ENCODE measurements around the gene PTPN6. TPM values are rescaled to one million over a fixed set of nuclear protein-coding genes. Genes with fewer than 3 reads are reported as not detected.

Gene PTPN6
- total and polyA plus RNA-seq, 10 of the 15 experiments (the other 5 are each of a cell fraction or from before 2014, with no cell fraction given), result 229 to 457 (median 370) TPM

GRCh38 chr12:6939191-6939540 lies 12.0 kb upstream of the PTPN6 start:
- intact Hi-C loops (cut with micrococcal nuclease; ENCODE audit: unreplicated experiment) (loop anchor here (2.0 kb wide), 1 partner anchor 14 kb away; no protein-coding TSS in a partner anchor), in situ Hi-C loops (cut with MboI) (no loop called here)
- Histone ChIP-seq H3K36me3 (ENCODE audit: control insufficient read depth in 2 of 2, insufficient read depth in 2 of 2, low read length in 1 of 2) (peaks cover 5 to 6% of the 10 kb centered on the region in 2 experiments; a peak in 3 of 4 replicates), H3K9me3 (replicated peaks; ENCODE audit: control insufficient read depth, insufficient read depth, low read length) (no peaks in the 10 kb centered on the region), H3K4me3 (no peak overlapping the region), H2AFZ (ENCODE audit: control insufficient read depth, low read depth, low read length) (no peak overlapping the region), H3K79me2 (ENCODE audit: control insufficient read depth, insufficient read depth, low read length) (peaks cover 24% of the 10 kb centered on the region), H3K4me2 (ENCODE audit: control insufficient read depth, insufficient read depth) (no peak overlapping the region), H3K27ac (ENCODE audit: control insufficient read depth, insufficient read depth) (no peak overlapping the region), H3K4me1 (ENCODE audit: control insufficient read depth, insufficient read depth, low read length) (peaks cover 11% of the 10 kb centered on the region; the same call in 1 of the 2 replicates), H3K27me3 (replicated peaks in 1 of 2; ENCODE audit: control insufficient read depth in 2 of 2, insufficient read depth in 2 of 2, low read length in 1 of 2) (no peaks in the 10 kb centered on the region), H4K20me1 (ENCODE audit: control insufficient read depth, insufficient read depth) (no peaks in the 10 kb centered on the region), H3K9ac (ENCODE audit: control insufficient read depth, insufficient read depth, low read length) (no peak overlapping the region)
- ChIA-PET CTCF (interaction anchor here (0.7 to 8.6 kb wide), 7 partner anchors 15 to 87 kb away, joined by 3 to 111 read pairs (median 10); partner anchors contain the start of genes CDCA3, SPSB2 and USP5), RAD21 (ENCODE audit: unreplicated experiment) (interaction anchor here (0.9 to 1.9 kb wide), 4 partner anchors 12 to 88 kb away, joined by 3 to 5 read pairs (median 4); partner anchors contain the start of gene CDCA3), SMC1A (ENCODE audit: uncharacterized antibody, unreplicated experiment) (interaction anchor here (1.3 to 1.5 kb wide), 2 partner anchors 23 to 70 kb away, joined by 3 to 4 read pairs; no protein-coding TSS in a partner anchor), POLR2A (interaction anchor here (1.7 to 17.8 kb wide), 5 partner anchors 8 to 66 kb away, joined by 6 to 524 read pairs (median 7); partner anchors contain the start of genes ATN1 and SPSB2)
- 0% methylated on average over 2 of the region's 2 CpGs for WGBS (ENCODE audit: insufficient coverage, insufficient replicate concordance, low lambda C conversion rate, missing lambda C conversion rate)
- BruUV-seq (replicated peaks), result no TSS peak
- FAIRE-seq (no peak), ATAC-seq (no peak), DNase-seq (ENCODE audit: low read depth, low spot score) (no peak)
- no peak for TF ChIP-seq SIN3A (IDR thresholded peaks at IDR 0.05; ENCODE audit: low read depth, low read length)
- TF ChIP-seq RFX5 (IDR thresholded peaks at IDR 0.05; ENCODE audit: low read depth, low read length), result no peak
- TF ChIP-seq CEBPZ (IDR thresholded peaks at IDR 0.05; ENCODE audit: low read depth, low read length), result no peak
- TF ChIP-seq POLR2AphosphoS5 (IDR thresholded peaks at IDR 0.05; ENCODE audit: low read length), result no peak
- no peak for TF ChIP-seq WRNIP1 (IDR thresholded peaks at IDR 0.05; ENCODE audit: borderline replicate concordance, low read depth, low read length)
- no peak for TF ChIP-seq NFYA (IDR thresholded peaks at IDR 0.05; ENCODE audit: borderline replicate concordance, low read depth, low read length)
- TF ChIP-seq JUNB (IDR thresholded peaks at IDR 0.05), result no peak
- TF ChIP-seq SMARCA5 (IDR thresholded peaks at IDR 0.05), result no peak
- TF ChIP-seq FOXK2 (IDR thresholded peaks at IDR 0.05), result no peak
- no peak for TF ChIP-seq MYB (IDR thresholded peaks at IDR 0.05; ENCODE audit: borderline replicate concordance, low read depth, low read length)

All from GM12878 (cell line).